LoVo (cell line): ENCODE results near the gene F2RL3.
A peak's percentile ranks its signal among the peaks of the same experiment; 100 is the strongest.

Experiments used
- DNase-seq: peaks from one replicate; pipeline ENCODE4 v3.0.0-alpha.2; 2016; ENCODE audit warnings: low spot score

F2RL3 gene

GRCh38 chr19:16895467-16896145, 6.8 kb downstream of the F2RL3 start:
- no peak for DNase-seq

GRCh38 chr19:16896146-16897028, 7.6 kb downstream of the F2RL3 start:
- DNase-seq: no peak

DNA sequence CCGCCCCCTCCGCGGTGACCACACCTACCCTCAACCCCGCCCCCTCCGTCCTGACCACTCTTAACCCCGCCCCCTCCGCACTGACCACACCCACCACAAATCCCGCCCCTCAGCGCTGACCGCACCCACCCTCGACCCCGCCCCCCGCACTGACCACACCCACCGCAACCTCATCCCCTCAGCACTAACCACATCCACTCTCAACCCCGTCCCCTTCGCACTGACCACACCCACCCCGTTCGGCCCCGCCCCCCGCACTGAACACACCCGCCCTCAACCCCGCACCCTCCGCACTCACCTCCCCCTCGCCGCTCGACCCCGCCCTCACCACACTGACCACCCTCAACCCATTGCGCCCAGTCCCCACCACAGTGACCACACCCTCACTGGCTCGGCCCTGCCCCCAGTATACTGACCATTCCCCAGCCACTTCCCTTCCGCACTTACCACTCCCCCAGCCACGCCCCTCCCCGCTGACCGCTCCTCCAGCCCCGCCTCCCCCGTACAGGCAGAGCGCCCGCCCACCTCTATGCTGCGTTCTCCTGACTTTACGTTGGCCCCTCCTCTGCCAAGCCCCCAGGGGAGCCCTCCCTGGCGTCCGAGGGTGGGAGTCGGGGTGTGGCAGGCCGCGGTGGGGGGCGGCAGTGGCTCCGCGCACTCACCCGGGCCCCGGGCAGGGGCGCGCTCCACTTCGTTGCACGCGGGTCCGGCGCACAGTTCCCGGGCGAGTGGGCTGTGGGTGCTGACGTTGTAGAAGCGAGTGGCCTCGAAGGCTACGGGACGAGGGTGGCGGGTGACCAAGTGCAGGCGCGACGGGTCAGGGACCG, 8.4 kb downstream of the F2RL3 start:
- peak; percentile 81 for DNase-seq

DNA sequence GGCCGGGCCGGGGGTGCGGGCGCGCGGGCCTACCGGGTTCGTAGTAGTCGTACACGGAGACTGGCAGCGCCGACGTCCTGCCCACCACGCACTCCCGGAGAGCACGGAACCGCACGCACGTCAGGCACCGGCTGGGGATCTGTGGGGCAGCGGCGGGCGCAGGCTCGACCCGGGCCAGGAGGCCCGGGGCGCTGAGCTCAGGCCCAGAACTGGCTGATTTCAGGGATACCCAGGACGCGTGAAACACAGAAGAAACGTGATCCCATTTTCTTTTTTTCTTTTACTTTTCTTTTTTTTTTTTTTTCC, 9.0 kb downstream of the F2RL3 start:
- DNase-seq: no peak

DNA sequence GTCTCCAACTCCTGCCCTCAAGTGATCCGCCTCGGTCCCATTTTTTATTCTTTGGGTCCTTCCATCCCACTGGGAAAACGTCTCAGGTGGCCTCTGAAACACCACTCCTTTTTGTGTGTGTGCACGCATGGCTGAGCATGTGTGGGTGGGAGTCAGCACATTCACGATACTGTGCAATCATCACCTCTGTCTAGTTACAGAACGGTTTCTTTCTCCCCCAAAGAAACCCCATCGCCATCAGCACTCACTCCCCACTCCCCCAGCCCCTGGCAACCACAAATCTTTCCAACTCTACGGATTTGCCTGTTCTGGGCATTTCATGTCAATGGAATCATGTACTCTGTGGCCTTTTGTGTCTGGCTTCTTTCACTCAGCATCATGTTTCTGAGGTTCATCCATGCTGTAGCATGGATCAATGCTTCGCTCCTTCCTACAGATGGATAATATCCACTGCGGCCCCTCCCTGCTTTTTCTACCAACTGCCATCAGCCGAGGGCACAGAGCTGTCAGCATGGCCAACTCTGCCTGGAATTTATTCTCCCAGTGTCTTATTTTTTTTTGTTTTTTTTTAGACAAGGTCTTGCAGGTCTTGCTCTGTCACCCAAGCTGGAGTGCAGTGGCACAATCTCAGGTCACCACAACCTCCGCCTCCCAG, 9.7 kb downstream of the F2RL3 start:
- no peak for DNase-seq

- DNase-seq: peak; percentile 9
Measured at GRCh38 chr19:16899566-16900075, 10.8 kb downstream of the F2RL3 start.

GRCh38 chr19:16901491-16902175, 12.8 kb downstream of the F2RL3 start:
- DNase-seq: no peak

DNA sequence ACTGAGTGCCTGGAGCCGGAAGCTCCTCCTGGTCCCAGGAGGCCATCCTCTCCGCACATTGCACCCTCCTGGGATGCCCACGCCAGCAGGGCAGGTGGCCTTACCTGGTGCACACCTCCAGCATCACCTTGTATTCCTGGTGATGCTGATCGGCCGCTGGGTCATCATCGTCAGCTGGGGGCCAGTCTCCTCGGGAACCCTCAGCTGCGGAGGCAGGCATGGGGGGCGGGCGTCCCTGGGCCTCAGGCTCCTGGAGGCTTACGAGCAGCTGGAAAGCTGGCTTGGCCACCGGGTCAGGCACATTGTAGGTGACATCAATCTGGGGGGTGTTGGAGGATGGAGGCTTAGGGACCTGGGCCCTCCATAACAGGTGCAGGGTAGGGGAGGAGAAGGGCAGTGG, 13.7 kb downstream of the F2RL3 start:
- no peak for DNase-seq

GRCh38 chr19:16903347-16903746, 14.5 kb downstream of the F2RL3 start:
- no peak for DNase-seq

GRCh38 chr19:16904599-16904998, 15.8 kb downstream of the F2RL3 start:
- no peak for DNase-seq

DNA sequence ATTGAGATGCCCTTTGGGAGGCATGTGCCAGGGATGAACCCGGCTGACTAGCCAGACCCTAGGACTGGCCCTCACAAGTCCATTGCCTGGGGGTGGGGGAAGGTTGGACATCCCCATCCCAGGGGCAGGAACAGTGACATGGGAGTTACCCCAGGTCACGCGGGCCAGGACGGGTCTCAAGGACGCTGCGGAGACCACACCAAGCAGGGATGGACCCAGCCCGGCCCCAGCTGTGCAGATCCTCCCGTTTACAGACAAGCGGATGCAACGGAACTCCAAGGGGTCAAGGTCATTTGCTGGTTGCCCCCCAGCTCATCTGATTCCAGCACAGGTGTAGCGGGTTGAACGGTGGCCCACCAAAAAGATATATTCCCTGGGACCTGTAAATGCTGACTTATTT, 20.0 kb downstream of the F2RL3 start:
- DNase-seq: no peak

- no peak for DNase-seq
Measured at GRCh38 chr19:16911046-16911445, 22.2 kb downstream of the F2RL3 start.

- DNase-seq: no peak
Measured at GRCh38 chr19:16912780-16913179, 24.0 kb downstream of the F2RL3 start.

GRCh38 chr19:16914421-16914820, 25.6 kb downstream of the F2RL3 start:
- no peak for DNase-seq

GRCh38 chr19:16915135-16915534, 26.3 kb downstream of the F2RL3 start:
- no peak for DNase-seq

DNA sequence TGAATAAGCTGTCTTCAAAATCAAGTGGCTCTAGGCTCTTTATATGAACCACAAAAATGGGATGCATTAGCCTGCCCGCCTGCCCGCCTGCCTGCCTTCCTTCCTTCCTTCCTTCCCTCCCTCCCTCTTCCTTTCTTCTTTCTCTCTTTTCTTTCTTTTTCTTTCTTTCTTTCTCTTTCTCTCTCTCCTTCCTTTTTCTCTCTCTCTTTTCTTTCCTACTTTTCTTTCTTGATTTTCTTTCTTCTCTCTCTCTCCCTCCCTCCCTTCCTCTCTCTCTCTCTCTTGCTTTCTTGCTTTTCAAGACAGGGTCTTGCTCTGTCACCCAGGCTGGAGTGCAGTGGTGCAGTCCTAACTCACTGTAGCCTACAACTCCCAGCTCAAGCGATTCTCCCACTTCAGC, 26.9 kb downstream of the F2RL3 start:
- no peak for DNase-seq

- no peak for DNase-seq
Measured at GRCh38 chr19:16917401-16917800, 28.6 kb downstream of the F2RL3 start.

DNA sequence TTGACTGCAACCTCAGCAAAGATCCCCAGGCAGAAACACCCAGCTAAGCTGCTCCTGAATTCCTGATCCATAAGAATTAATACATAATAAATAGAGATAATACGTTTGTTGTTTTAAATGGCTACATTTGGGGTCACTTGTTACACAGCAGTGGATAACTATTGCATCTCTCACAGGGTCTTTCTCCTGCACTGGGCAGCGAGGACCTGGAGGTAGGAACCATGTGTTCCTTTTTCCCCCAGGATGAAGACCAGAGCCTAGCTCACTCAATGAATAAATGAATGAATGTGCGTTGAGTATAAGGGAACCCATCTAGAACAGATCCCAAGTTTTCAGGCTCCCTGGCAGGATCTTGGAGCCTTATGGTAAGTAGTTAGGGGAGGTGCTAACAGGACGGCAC, 30.7 kb downstream of the F2RL3 start:
- DNase-seq: no peak

- DNase-seq: peak; percentile 74
Measured at GRCh38 chr19:16920816-16921529, 32.2 kb downstream of the F2RL3 start.

GRCh38 chr19:16921766-16922591, 33.2 kb downstream of the F2RL3 start:
- no peak for DNase-seq
